WI38 (cell line): Measurements from ENCODE around the gene PPP1R10.

Experiments
- H3K4me3 ChIP-seq: 2 replicates; pipeline ENCODE4 v1.5.1; 2011; ENCODE audit warnings: low read depth, mild to moderate bottlenecking, control low read depth, low read length
- CTCF ChIP-seq: IDR thresholded peaks from 2 replicates; pipeline ENCODE4 v1.5.1; 2012; ENCODE audit warnings: low read depth, mild to moderate bottlenecking, control low read depth, low read length

PPP1R10 gene

GRCh38 chr6:30564114-30564513 lies 52.9 kb downstream of the PPP1R10 start:
- H3K4me3 ChIP-seq = no peak overlapping the region
- no peak for TF ChIP-seq CTCF

GRCh38 chr6:30562470-30563425 lies 54.3 kb downstream of the PPP1R10 start:
- H3K4me3 ChIP-seq = no peak overlapping the region
- no peak for TF ChIP-seq CTCF

GRCh38 chr6:30560930-30561329 lies 56.1 kb downstream of the PPP1R10 start:
- TF ChIP-seq CTCF = no peak
- H3K4me3 ChIP-seq = no peak overlapping the region

GRCh38 chr6:30557683-30557981 lies 59.4 kb downstream of the PPP1R10 start:
- TF ChIP-seq CTCF = no peak
- H3K4me3 ChIP-seq = peak overlapping the region; percentile 98

- TF ChIP-seq CTCF = no peak
- peak within 1 kb of the TSS; percentile 98 for H3K4me3 ChIP-seq
Measured at GRCh38 chr6:30556906-30557682, 59.9 kb downstream of the PPP1R10 start, which contains the start of gene PRR3. Gene PRR3, plus strand, starts transcription at chr6:30557295. Its CDS starts 50 bp downstream, at chr6:30557345.

- H3K4me3 ChIP-seq = peak within 1 kb of the TSS; percentile 98
- TF ChIP-seq CTCF = no peak
Measured at GRCh38 chr6:30556066-30556905, 60.8 kb downstream of the PPP1R10 start, which contains the start of gene GNL1. Gene GNL1, minus strand, starts transcription at chr6:30556489. Its CDS starts 286 bp downstream, at chr6:30556203.
